Lower leg skin (tissue), 4 donors: ENCODE results near the gene RPL10. TPM values are rescaled to one million over a fixed set of nuclear protein-coding genes. Genes with fewer than 3 reads are reported as not detected.

ENCODE experiments used
- DNase-seq, 2 donors: peaks; one replicate each; pipeline ENCODE4 v3.0.0-alpha.2; 2019; ENCODE audit warnings: low spot score in 2 of 2
- H3K4me3 ChIP-seq: fragments of 200-600 bp; sonication (generic); 2 replicates; pipeline ENCODE4 v1.5.1; 2017; ENCODE audit warnings: mild to moderate bottlenecking, low read depth; ENCODE audit not compliant: poor library complexity, severe bottlenecking
- CTCF ChIP-seq, 3 donors: fragments of 450-650 bp; IDR thresholded peaks; one replicate each; pipeline ENCODE4 v1.5.1; 2016; ENCODE audit warnings: antibody characterized with exemption in 3 of 3, mild to moderate bottlenecking in 3 of 3, moderate library complexity in 2 of 3
- POLR2A ChIP-seq, 2 donors: fragments of 450-650 bp; IDR thresholded peaks; one replicate each; pipeline ENCODE4 v1.6.1; 2016 to 2017; ENCODE audit warnings: antibody characterized with exemption in 2 of 2, mild to moderate bottlenecking in 1 of 2, moderate library complexity in 1 of 2
- WGBS, 2 donors: methylation state at CpG; one replicate each; pipeline ENCODE4 v1.1.5; 2018; 5-methylcytosine and 5-hydroxymethylcytosine counted together
- intact Hi-C: fragments of 100-400 bp; cut with DNase I; formaldehyde crosslinking; loops from one replicate; pipeline ENCODE4 v1.15.0; 2023; ENCODE audit warnings: low total_unique reads
- total RNA-seq, 4 donors: library from RNA; depleted of rRNA; stranded (reverse); fragments of >200 nt; gene quantifications; one replicate each; pipeline ENCODE4 v1.1.0, GENCODE V29; 2016

The RPL10 gene
- total RNA-seq, 4 donors from 2014 or later = 3,266 to 8,500 (median 5,564) TPM

GRCh38 chrX:154409222-154409871 is 11.2 kb downstream of the RPL10 start, which contains the start of gene DNASE1L1:
Gene DNASE1L1 (minus strand): TSS chrX:154409254. CDS start chrX:154405568, 3,686 bp downstream.
- no peak within 1 kb of the TSS for H3K4me3 ChIP-seq
- intact Hi-C loops = no loop called here
- DNase-seq = peak; percentile 63 to 96
- TF ChIP-seq CTCF (IDR thresholded peaks at IDR 0.05) (no peak), POLR2A (IDR thresholded peaks at IDR 0.05) (no peak)
- 48 to 49% methylated on average over 4 to 21 of the region's 26 CpGs for WGBS, 2 donors

GRCh38 chrX:154411981-154412340 is 13.8 kb downstream of the RPL10 start:
- TF ChIP-seq CTCF (IDR thresholded peaks at IDR 0.05) (no peak), POLR2A (IDR thresholded peaks at IDR 0.05) (no peak)
- intact Hi-C loops = no loop called here
- DNase-seq = peak; percentile 60 to 92
- H3K4me3 ChIP-seq = peak overlapping the region; percentile 60
- 60% methylated on average over 26 of the region's 29 CpGs; no CpG with 5 or more reads in 1 of the 2 donors for WGBS, 2 donors

GRCh38 chrX:154412468-154412867 is 14.3 kb downstream of the RPL10 start:
- no peak overlapping the region for H3K4me3 ChIP-seq
- TF ChIP-seq CTCF (IDR thresholded peaks at IDR 0.05) (no peak), POLR2A (IDR thresholded peaks at IDR 0.05) (no peak)
- 0 to 52% methylated on average over 3 to 4 of the region's 4 CpGs for WGBS, 2 donors
- intact Hi-C loops = no loop called here
- DNase-seq = no peak

- DNase-seq = no peak
- H3K4me3 ChIP-seq = no peak overlapping the region
- TF ChIP-seq CTCF (IDR thresholded peaks at IDR 0.05) (no peak), POLR2A (IDR thresholded peaks at IDR 0.05) (no peak)
- WGBS, 2 donors = 80 to 84% methylated on average over 1 to 5 of the region's 8 CpGs
- intact Hi-C loops = no loop called here
Measured at GRCh38 chrX:154413142-154413541, 15.0 kb downstream of the RPL10 start.

- no peak overlapping the region for H3K4me3 ChIP-seq
- no peak for DNase-seq
- TF ChIP-seq POLR2A (IDR thresholded peaks at IDR 0.05) (no peak), CTCF (IDR thresholded peaks at IDR 0.05) (no peak)
- intact Hi-C loops = no loop called here
- 68 to 76% methylated on average over 7 of the region's 7 CpGs for WGBS, 2 donors
Measured at GRCh38 chrX:154417157-154417556, 19.0 kb downstream of the RPL10 start.

- 89 to 90% methylated on average over 8 of the region's 8 CpGs for WGBS, 2 donors
- intact Hi-C loops = no loop called here
Measured at GRCh38 chrX:154419189-154419588, 21.0 kb downstream of the RPL10 start.

More at GRCh38 chrX:154419189-154419588, 21.0 kb downstream of the RPL10 start:
- no peak overlapping the region for H3K4me3 ChIP-seq
- DNase-seq = no peak
- TF ChIP-seq CTCF (IDR thresholded peaks at IDR 0.05) (no peak), POLR2A (IDR thresholded peaks at IDR 0.05) (no peak)
